Measurements from ENCODE around the gene ACADVL.

Gene ACADVL

DNA sequence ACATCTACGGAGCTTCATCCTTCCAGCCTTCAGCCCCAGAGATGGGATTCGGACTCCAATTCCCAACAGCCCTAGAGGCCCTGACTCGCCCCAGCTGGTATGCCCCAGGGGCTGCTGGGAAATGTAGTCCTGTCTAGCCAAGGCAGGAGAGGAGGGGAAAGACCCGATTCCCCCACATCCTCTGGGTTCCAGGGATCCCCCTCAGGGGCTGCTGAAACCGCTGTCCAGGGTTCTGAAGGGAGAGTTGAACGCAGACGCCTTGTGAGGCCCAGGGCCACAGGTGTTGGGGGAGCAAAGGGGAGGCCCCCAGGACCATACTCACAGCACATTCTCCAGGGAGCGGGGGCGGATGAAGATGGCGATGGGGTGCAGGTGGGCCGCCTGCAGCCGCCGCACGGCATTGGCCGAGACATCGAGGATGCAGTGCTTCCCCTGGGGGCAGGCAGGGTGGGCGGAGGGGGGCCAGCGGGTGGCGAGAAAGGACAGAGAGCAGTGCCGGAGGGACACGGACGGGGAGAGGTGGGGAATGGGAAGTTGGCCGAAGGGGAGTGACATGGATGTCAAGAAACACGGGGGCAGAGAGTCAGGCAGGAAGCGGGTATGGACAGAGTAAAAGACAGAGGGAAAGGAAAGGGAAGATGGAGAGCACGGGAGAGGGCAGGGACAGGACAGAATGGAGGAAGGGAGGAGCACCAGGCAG lies 28.0 kb upstream of the ACADVL start:
- DNase-seq (ENCODE audit: low read depth in 2 of 2), result no peak

DNA sequence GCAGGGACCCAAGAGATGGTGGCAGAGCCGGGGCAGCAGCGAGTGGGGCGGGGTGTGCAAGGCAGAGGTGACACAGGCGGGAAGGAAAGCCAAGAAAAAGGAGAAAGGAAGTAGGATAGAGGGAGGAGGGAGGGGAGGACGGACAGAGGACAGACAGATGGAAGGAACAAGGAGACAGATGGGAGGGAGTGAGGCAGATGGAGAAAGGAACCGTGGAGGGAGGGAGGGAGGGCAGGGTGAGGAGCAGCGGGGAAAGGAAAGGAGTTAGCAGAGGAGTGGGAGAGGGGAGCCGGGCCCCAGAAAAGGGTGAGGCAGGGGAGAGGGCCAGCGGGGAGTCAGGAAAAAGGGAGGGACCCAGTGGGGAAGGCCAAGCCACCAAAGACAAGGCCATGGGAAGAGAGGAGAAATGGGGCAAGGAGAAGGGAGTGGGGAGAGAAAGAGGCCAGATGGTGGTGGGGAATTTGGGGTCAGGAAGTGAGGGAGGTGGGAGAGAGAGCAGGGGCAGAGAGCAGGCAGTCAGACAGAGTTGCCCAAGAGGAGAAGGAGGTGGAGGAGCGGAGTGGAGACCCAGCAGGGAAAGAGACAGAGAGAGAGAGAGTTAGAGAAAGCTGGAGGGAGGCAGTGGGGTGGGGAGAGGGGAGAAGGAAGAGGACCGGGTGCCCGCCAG lies 27.3 kb upstream of the ACADVL start:
- no peak for DNase-seq (ENCODE audit: low read depth in 2 of 2)

DNA sequence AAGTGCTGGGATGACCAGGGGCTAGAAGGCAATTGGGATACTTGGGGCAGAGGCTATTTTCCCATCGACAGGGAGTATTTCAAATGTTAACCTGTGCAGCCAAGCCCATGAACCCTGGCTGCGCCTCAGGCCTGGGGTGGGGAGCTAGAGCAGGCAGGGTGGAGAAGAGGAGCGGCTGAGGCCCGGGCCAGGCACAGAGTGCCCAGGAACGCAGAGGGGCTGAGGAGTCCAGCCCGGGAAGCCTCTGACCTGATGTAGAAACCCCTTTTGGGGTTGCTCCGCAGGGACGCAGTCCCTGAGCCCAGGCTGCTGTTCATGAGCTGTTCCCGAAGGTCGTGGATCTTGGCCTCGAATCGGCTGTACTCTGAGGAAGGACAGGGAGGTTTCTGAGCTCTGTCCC lies 23.8 kb upstream of the ACADVL start:
- no peak for DNase-seq (ENCODE audit: low read depth in 2 of 2)

DNA sequence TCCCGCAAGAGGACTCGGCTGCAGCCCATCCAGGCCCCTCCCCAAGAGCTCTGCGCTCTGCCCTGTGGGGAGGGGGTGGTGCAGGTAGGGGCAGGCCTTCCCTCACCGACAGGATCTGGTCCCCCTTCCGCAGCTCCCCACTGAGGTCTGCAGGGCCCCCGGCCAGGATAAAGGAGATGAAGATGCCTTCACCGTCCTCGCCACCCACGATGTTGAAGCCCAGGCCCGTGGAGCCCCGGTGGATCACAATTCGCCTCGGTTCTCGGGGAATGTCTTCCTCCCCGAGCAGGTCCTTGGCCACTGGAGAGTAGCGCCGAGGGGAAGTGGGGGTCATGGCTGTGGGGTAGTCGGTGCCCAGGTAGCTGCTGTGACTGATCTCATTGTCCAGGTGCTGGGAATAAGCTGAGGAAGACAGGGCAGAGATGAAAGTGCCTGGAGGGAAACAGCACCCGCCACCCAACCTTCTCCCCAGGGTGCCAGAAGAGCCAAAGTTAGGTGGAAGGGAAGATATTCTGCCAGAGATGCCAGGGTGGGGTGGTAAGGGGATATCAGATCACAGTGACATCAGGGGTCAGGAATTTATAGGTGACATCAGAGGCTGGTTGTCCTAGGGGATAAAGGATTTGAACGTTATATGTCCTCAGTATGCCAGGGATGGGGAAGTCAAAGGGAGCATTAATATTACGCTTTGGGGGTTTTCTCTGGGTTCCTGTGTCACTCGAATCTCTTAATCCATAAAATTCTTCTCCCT lies 22.9 kb upstream of the ACADVL start:
- DNase-seq (ENCODE audit: low read depth in 2 of 2), result no peak

DNA sequence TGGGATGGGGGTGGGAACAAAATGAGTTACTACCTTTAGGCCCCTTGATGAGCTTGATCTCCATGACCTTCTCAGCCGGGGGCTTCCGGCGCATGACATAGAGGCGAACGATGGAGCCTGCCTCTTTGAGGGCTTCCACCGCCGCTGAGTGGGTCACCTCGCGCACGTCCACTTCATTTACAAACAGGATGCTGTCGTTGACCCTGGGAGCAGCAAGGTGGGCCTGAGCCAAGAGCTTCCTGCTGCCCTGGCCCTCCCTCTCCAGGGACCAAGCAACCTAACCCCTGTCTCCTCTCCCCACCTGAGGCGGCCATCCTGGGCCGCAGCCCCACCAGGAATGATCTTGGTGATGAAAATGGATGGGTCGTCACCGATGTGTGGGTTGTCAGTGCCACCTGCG lies 16.3 kb upstream of the ACADVL start:
- no peak for DNase-seq (ENCODE audit: low read depth in 2 of 2)

DNA sequence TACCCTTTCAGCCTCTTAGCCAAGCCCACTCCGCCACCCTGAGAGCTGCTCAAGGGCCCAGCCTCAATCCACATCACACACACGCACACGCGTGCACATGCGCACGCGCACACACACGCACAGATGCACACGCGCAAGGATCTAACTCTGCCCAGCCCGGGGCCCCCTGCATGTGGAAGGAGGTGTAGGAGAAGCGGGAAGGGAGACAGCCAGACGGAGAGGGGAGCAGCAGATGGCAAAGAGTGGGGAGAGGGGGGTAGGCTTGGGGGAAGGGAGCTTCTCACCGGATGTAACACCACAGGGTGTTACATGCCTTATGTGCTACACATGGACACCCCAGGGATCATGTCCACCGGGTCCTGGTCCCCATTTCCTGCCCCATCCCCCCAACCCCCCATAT lies 15.4 kb upstream of the ACADVL start:
- DNase-seq (ENCODE audit: low read depth in 2 of 2), result no peak

DNA sequence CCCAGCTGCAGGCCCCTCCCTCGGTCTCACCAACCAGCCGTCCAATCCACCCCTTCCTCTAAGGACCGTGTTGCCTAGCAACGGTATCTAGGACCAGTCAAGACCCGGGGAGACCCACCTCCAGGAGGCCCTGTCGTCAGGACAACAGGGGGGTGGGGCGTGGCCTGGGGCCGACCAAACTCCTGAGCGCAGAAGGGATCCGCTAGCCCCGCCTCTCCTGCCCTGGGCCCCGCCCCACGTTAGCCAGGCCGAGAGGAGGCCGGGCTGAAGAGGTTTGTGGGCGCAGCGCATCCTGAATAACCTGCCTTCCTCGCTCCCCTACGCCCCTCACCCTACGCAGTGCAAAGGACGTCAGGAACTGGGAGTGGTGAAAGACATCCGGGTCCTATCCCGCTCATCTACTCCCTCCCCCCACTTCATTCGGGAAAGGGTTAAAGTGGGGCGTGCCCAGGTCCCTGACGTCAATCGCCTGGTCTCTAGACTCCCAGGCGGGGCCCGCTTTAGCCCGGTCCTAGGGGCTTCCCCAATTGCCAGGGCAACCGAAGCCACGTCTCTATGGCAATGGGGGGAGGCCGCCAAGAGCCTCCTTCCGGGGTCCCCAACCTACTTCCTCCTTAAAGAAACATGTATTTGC lies 14.8 kb upstream of the ACADVL start:
- DNase-seq (ENCODE audit: low read depth in 2 of 2), result peak; percentile 90 to 91

DNA sequence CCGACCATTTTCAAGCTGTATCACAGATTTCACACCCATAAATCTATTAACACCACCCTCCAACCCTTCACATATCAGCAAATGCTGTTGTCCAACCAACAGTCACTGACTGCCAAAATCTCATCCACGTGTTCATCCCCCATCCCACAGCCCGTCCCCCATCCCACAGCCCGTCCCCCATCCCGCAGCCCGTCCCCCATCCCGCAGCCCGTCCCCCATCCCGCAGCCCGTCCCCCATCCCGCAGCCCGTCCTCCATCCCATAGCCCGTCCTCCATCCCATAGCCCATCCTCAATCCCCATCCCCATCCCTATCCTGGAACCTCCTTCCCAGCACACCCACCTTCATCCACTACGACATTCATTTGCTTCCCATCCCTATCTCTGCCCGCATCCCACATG lies 14.2 kb upstream of the ACADVL start:
- DNase-seq (ENCODE audit: low read depth in 2 of 2), result no peak

DNA sequence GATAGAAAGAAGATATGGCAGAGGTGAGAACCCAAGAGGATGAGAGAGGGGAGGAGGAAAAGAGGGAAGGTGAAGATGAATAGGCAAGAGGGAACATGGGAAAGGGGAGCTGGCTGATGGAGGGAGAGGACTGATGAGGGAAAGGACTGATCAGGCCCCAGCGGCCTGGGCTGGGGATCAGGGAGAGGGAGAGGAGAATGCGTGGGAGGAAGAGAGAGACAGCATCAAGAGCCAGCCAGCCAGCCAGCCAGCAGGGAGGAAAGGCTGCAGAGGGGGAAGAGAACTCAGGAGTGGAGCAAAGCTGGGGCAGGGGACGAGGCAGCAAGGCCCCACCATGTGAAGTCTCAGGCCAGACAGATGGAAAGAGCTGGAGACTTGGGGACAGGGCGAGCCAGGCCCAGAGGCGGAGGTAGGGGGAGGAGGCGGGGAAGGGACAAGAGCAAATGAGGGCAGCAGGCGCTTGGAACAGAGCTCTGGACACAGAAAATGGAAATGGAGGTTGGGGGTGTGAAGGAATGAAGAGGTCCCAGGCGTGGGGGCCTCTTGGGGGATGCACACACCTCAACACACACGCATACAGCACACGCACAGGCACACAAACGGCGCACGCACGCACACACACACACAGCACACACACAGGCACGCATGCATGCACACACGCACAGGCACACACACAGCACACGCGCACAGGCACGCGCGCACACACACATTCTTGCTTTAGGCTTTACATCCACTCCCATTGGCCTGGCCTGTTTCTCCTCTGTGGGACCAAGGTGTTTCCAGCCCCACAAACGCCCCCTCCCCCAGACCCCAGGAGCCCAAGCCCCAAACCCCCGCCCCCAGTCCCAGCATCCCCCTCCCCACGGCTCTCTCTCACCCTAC lies 12.4 kb upstream of the ACADVL start:
- DNase-seq (ENCODE audit: low read depth in 2 of 2), result no peak

DNA sequence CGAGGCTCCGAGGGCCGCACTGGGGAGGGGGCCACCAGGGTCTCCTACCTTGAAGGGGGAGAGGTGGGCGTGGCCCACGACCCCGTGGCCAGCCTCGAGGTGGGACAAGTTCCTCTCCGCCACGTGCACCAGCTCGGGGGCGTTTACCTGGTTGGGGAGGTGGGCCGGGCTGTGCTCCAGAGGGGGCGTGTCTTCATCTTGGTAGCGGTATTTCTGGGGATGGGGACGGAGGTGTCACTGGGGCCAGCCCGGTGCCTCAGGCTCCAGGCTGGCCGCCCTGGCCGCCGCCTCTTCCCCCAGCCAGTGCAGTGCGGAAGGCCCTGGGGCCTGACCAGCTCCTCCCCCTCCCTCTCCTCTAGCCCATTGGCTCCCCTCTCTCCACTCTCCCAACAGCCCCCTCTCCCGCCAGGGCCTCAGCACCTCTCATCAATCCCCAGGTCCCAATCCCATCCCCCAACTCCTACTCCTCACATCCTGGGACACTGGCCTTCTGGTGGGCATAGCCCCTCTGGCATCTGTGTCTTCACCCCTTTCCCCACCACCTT lies 11.6 kb upstream of the ACADVL start:
- DNase-seq (ENCODE audit: low read depth in 2 of 2), result no peak

DNA sequence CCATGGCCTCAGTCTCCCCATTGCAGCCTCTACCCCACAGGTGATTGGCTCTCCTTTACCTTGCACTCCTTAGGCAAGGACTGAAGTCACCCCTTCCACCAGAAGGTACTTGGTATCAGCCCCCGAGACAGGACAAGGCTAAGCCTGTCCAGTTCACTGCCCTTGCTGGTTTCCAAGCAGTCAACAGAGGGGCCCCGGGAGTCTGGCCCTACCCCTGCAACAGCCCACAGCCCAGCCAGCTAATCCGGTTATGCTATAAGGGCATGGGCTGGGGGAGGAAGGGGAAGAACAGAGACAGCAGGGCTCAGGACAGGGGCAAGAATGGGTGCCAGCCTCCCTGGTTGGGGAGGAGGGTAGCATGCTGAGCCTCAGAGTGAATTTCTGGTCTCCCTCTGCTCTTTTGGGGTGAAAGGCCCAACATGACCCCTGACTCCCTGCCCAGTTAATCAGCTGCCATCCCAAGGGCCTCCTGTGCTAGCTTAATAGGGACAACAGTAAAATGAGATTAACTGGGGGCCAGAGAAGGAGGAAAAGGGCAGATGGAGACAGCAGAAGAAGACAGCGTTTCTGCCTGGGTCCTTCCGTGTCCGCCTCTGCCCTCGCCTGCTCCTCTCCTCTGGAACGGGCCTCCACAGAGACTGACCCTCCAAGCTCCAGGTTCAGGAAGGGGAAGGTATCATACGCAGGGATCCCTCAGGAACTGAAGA lies 10.8 kb upstream of the ACADVL start:
- DNase-seq (ENCODE audit: low read depth in 2 of 2), result no peak

DNA sequence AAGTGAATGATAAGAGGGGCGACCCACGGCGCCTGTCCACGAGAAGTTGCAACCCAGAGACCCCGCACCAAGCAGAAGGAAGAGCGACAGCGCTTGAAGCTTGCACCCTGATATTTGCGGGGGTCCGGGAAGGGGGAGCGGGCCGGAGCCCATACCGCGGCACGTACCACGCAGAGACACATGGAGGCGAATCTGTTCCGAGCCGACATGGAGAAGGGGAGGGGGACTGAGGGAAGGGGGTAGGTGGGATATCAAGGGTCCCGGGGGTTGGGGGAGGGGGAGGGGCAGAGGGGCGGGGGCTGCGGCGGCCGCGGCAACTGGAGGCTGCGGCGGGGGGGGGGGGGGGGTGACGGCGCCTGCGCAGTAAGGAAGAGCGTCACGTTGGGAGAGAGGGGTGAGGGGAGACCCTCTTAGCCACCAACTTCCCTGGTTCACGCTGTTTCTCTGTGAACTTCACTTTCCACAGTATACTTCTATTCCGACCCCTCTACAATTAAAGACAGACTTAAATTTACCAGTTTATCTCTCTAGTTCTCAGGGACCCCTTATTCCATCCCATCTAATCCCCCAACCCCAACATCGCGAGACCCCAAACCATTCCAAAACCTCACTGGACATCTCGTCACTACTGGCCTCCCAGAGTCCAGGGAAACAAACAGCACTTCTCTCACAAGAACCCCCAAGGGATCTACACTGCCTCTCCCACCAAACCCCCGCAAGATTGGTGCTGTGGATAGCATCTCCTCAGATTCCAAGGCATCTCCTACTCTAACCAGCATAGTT lies 8.1 kb upstream of the ACADVL start:
- DNase-seq (ENCODE audit: low read depth in 2 of 2), result no peak

DNA sequence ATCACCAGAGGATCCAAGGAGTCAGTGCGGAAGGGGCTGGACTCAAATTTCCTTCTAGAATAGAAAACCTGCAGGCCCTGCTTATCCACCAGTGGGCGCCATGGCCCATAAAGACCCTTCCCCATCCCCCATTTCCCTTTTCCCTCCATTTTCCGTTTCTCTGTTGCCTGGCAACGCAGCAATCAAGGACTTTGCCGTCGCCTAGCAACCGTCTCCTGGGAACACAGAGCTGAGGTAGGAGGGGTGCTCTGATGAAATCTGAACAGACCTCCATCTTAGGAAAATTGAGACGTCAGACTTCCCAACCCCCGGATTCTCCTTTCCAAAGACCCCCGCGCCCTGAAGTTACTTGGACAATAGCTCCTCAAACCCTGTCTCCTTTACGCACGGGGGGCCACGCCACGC lies 5.8 kb upstream of the ACADVL start:
- no peak for DNase-seq (ENCODE audit: low read depth in 2 of 2)

DNA sequence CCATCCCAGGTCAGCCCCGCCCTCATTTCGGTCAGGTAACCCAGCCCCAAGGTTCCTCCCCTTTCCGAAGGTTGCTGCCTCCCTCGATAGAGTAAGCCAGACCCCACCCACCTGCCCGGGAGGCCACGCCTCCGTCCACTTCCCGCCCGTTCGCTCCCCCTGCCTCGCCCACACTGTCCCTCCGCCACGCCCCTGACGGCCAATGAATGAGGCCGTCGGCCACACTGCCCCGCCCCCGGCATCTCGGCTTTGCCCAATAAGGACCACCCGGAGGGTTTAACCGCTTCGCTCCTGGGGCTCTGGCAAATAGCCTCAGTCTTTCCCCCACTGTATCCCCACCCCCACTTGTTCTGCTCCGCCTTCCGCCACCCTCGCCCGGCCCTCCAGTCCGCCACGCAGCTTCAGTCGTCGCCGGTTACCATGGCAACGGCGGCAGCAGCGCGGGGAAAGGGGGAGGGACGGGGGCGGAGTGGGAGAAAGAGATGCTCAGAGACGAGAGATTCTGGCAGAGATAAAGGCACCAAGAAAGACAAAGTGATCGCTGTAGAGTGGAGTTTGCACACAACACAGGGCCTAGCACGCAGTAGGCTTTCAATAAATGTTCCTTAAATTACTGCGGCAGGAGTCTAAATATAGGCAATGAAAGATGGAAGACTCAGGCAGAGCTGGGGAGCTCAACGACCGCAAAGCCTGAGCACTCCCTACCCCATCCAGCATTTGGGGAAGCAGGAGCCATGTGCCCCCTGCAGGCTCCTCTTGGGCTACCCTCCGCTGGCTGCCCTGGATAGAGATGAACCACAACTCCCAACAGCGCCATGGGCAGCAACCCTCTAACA lies 5.2 kb upstream of the ACADVL start:
- peak; percentile 100 for DNase-seq (ENCODE audit: low read depth in 2 of 2)

DNA sequence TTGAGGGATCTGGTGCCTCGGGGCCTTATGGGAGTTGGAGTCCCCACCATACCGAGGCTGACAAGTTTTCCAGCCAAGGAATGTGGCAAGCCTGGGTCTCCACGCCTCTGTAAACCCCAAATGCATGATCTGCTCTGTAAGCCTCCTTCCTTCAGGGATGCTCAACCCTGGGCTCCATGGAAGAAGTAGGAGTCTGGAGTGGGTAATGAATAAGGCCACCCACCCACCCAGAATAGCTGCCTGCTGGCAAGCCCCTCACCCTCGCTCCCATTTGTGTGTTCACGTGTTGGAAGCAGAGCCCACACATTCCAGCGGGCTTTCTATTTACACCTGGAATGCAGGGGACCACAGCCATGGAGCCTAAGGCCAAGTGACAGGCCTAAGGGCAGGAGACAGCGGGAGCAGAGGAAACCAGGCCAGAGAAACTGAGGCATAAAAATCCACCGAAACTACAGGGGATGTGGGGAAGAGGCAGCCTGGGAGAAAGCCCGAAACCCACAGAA lies 4.6 kb upstream of the ACADVL start:
- DNase-seq (ENCODE audit: low read depth in 2 of 2), result no peak

DNA sequence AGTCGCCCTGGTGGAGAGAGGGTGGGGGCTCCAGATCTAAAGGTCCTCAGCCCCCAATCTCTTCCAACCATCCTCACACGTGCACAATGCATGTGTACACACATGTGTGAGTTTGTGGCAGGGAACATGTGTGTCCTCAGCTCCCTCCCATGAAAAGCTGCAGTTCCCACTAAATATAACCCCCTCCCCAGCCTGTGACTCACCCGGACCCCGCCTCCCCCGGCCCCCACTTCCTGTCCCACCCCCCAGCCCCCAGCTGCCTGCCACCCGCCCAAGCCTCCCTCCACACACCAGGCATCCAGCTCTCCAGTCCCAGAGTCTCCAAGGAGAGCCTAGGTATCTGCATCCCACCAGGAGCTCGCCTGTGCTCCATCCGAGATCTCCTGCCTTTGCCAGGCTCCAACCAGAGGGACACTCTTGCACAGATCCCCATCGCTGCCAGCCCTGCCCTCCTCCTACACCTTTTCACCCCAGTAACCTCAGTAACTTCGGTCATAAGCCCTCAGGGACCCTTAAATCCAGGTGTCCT lies 4.0 kb upstream of the ACADVL start:
- DNase-seq (ENCODE audit: low read depth in 2 of 2), result no peak

DNA sequence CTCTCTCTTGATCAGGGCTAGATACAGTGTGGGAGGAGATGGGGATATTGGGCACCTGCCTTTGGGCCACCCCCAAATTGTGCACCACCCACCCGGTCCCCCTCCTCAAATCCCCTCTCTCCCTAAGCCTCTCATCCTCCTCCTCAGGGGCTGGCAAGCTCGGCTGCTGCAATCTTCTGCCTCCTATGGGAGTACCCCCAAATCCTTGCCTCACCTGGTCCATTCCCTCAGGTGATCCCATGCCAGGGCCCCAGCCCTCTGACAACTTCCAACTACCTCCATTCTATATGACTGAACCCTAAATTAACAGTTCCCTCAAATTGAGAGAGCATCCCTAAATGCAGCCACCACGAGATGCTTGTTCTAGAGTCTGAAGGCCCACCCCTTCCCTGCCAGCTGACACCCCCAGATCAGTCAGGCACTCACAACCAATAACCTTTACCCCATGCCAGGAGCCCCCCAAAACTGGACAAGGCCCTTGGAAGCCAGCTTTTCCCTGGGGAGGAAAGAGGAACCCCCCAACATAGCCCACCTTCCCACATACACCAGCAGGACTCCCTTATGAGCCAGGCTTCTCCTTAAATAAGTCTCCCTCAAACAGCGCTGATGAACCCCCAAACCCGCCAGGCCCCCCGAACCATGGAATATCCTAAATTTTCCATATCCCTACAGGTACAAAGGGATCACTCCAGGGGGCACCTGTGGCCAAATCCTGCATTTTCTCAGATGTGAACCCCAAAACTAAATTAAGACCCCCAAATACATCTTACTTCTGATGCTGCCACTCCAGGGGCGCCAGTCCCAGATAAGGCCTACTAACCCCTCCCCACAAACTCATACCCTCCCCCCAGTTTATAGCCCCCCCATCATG lies 3.3 kb upstream of the ACADVL start:
- DNase-seq (ENCODE audit: low read depth in 2 of 2), result no peak

Measured in stimulated activated CD8-positive, alpha-beta memory T cell treated with anti-CD3 and anti-CD28 coated beads, Interleukin-2, amount 100 ng/mL, for 48 hours (primary cell).